NT2/D1 (cell line): Measurements from ENCODE around the gene GNPTG.
A peak's percentile ranks its signal among the peaks of the same experiment; 100 is the strongest.

ENCODE experiments used
- DNase-seq: peaks from one replicate; pipeline ENCODE4 v3.0.0-alpha.2; 2011; ENCODE audit warnings: low read depth, low spot score
- H3K27me3 ChIP-seq: 2 replicates; pipeline ENCODE4 v1.6.0; 2011; ENCODE audit warnings: mild to moderate bottlenecking; ENCODE audit not compliant: insufficient read length, insufficient read depth
- H3K36me3 ChIP-seq: 2 replicates; pipeline ENCODE4 v1.6.1; 2011; ENCODE audit warnings: mild to moderate bottlenecking, low read length, mixed read lengths; ENCODE audit not compliant: insufficient read depth, insufficient read length
- H3K4me1 ChIP-seq: 2 replicates; pipeline ENCODE4 v1.5.1; 2011; ENCODE audit not compliant: insufficient read depth, insufficient read length
- H3K4me3 ChIP-seq: 2 replicates; pipeline ENCODE4 v1.5.1; 2011; ENCODE audit warnings: low read depth; ENCODE audit not compliant: insufficient read length
- H3K9ac ChIP-seq: 2 replicates; pipeline ENCODE4 v1.6.0; 2011; ENCODE audit warnings: low read depth; ENCODE audit not compliant: insufficient read length
- H3K9me3 ChIP-seq: 2 replicates; pipeline ENCODE4 v1.5.1; 2011; ENCODE audit warnings: mild to moderate bottlenecking, low read length; ENCODE audit not compliant: insufficient read depth
- SUZ12 ChIP-seq: IDR thresholded peaks from 2 replicates; pipeline ENCODE4 v1.6.1; 2011; ENCODE audit not compliant: insufficient read length, insufficient read depth; ENCODE audit errors: extremely low read depth
- YY1 ChIP-seq: IDR thresholded peaks from 2 replicates; pipeline ENCODE4 v1.6.1; 2011; ENCODE audit not compliant: insufficient read length, insufficient read depth
- ZNF274 ChIP-seq: IDR thresholded peaks from 2 replicates; pipeline ENCODE4 v1.6.1; 2011; ENCODE audit warnings: mild to moderate bottlenecking, low read depth, low read length

The GNPTG gene

DNA sequence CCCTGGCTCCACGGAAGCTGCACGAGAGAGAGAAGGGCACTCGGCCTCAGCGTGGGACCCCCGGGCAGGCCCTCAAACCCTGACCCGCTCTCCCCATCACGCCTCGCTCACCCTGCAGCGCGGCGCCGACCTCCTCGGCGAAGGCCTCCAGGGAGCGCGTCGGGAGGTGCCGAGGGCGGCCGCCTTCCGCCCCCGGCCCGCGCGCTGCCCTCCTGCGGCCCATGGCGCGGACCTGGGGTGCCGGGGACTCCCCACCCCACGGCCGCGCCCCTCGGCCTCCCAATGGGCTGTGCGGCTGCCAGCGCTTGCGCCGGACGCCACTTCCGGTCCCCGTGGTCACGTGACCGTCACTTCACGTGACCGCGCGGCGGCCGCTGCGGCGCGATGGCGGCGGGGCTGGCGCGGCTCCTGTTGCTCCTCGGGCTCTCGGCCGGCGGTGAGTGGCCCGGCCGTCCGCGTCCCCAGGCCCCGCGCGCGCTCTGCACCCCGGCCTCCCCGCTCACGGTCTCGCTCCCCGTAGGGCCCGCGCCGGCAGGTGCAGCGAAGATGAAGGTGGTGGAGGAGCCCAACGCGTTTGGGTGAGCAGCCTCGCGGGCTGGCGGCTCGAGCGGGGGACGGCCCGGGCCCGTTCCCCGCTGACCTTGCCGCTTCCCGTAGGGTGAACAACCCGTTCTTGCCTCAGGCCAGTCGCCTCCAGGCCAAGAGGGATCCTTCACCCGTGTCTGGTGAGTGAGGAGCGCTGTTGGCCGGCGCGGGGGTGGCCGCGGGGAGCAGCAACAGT lies at the start of gene GNPTG, which contains the start of gene TSR3:
TSS of gene GNPTG (plus strand) at position 350 of the 781 bp plus-strand sequence. CDS start at position 385, 35 bp downstream.
TSS of gene TSR3 (minus strand) at position 297 of the 781 bp plus-strand sequence. CDS start at position 223, 74 bp downstream.
- peak; percentile 83 for DNase-seq
- Histone ChIP-seq H3K9ac (peak within 1 kb of the TSS; percentile 97), H3K4me3 (peak within 1 kb of the TSS; percentile 97), H3K27me3 (no peaks in the 10 kb centered on the region), H3K4me1 (peaks cover 7% of the 10 kb centered on the region), H3K36me3 (peaks cover 44% of the 10 kb centered on the region), H3K9me3 (no peaks in the 10 kb centered on the region)
- TF ChIP-seq ZNF274 (no peak), YY1 (peak; percentile 90), SUZ12 (no peak)

DNA sequence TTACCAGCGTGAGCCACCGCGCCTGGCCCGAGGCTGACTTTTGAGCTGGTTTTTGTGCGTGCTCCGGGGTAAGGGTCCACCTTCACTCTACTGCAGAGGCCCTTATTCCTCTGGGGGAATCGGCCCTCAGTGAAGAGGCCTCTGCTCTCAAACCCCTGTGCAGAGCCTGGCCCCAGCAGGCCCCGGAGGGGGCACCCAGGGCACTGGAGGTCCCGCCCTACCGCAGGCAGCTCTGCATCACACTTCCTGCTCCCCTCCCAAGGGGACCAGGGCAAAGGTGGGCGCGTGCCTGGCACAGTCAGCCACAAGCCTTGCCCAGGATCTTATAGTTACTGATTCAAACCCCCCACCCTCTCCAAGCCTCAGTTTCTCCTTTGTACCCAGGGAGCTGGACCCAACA lies 45.9 kb upstream of the GNPTG start:
- H3K9ac ChIP-seq = peak overlapping the region; percentile 50
- peaks cover 6% of the 10 kb centered on the region for H3K27me3 ChIP-seq
- H3K36me3 ChIP-seq = peaks cover 5% of the 10 kb centered on the region
- no peaks in the 10 kb centered on the region for H3K9me3 ChIP-seq
- no peak for DNase-seq
- peaks cover 20% of the 10 kb centered on the region for H3K4me1 ChIP-seq
- no peak overlapping the region for H3K4me3 ChIP-seq
- TF ChIP-seq SUZ12 = no peak
- no peak for TF ChIP-seq ZNF274
- no peak for TF ChIP-seq YY1

DNA sequence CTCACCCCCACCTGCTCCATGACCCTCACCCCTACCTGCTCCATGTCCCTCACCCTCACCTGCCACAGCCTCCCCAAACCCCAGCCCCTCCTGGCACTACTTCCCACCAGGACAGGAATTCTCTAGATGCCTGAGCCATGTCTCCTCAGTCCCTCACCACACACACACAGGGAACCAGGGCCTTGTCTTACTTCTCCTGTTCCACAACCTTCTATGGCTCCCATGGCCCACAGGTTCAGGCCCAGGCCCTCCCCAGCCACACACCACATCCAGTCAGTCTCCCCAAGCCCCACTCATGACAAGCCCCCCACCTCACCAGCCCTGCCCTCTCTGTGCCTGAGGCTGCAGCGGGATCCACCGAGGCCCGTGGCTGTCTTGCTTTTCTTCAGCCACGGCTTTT lies 45.4 kb upstream of the GNPTG start:
- peak overlapping the region; percentile 50 for H3K9ac ChIP-seq
- peaks cover 18% of the 10 kb centered on the region for H3K4me1 ChIP-seq
- peaks cover 4% of the 10 kb centered on the region for H3K27me3 ChIP-seq
- TF ChIP-seq YY1 (no peak), SUZ12 (no peak), ZNF274 (no peak)
- DNase-seq = no peak
- H3K4me3 ChIP-seq = no peak overlapping the region
- H3K9me3 ChIP-seq = no peaks in the 10 kb centered on the region
- peaks cover 10% of the 10 kb centered on the region for H3K36me3 ChIP-seq

DNA sequence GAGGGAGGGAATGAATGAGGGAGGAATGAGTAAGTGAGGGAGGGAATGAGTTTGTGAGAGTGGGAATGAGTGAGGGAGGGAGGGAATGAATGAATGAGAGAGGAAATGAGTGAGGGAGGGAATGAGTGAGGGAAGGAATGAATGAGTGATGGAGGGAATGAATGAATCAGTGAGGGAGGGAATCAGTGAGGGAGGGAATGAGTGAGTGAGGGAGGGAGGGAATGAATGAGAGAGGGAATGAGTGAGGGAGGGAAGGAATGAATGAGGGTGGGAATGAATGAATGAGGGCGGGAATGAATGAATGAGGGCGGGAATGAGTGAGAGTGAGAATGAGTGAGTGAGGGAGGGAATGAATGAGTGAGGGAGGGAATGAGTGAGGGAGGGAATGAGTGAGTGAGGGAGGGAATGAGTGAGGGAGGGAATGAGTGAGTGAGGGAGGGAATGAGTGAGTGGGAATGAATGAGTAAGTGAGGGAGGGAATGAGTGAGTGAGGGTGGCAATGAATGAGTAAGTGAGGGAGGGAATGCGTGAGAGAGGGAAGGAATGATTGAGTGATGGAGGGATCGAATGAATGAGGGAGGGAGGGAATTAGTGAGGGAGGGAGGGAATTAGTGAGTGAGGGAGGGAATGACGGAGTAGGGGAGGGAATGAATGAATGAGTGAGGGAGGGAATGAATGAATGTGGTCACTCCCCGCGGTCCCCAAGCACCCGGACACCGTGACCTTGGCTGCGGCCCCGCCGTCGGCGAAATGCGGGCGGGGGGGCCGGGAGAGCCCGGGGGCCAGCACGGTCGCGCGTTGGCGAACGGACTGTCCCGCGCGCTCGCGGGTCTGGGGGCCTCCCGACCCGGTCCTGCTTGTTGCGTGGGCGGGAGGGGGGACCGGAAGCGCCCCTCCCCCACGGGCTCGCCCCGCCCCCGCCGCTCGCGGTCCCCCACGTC lies 43.4 kb upstream of the GNPTG start:
- Histone ChIP-seq H3K4me1 (peaks cover 24% of the 10 kb centered on the region), H3K9ac (peak overlapping the region; percentile 80)

DNA sequence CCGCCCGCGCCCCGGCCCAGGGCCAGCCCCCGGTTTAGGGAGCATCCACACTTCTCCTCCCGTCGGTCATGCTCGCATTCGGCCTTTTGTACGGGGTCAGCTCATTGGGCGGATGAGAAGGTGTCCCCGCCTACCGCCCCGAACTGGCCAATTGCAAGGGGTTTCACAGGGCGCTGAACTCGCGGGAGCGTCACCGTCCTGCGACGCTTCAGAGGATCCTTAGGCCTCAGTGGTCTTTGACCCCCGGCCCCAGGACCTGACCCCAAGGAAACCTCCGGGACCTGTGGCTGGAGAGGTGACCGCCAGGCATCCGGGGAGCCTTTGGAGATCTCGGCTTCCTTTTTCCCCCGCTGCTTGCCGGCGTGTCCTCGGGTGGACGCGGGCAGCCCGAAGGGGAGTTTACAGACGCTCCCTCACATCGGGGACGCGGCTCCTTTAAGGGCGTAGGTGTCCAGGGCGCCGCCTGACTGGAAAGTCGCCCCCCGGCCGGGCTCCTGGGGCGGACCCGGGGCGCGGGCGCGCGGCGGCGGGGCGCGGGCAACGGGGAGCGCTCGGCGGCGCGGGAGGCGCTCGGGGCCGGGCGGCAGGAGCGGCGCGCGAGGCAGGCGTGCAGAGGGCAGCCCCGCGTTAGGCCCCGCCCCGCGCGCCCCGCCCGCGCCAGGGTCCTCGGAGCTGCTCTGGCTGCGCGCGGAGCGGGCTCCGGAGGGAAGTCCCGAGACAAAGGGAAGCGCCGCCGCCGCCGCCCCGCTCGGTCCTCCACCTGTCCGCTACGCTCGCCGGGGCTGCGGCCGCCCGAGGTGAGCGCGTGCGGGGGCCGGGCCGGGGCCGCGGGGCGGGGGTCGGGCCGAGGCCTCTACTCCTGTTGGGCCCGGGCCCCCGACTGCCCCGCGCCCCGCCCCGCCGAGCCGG lies 42.5 kb upstream of the GNPTG start, which contains the start of gene UBE2I:
TSS of gene UBE2I (plus strand) at position 660 of the 909 bp plus-strand sequence. CDS start 4,395 bp downstream, outside the sequence.
- Histone ChIP-seq H3K4me3 (peak within 1 kb of the TSS; percentile 96), H3K36me3 (peaks cover 39% of the 10 kb centered on the region), H3K27me3 (no peaks in the 10 kb centered on the region), H3K4me1 (peaks cover 16% of the 10 kb centered on the region), H3K9ac (peak within 1 kb of the TSS; percentile 99), H3K9me3 (no peaks in the 10 kb centered on the region)
- no peak for TF ChIP-seq ZNF274
- no peak for TF ChIP-seq YY1
- no peak for TF ChIP-seq SUZ12
- DNase-seq = peak; percentile 97

More for the DNA sequence above, 43.4 kb upstream of the GNPTG start:
- Histone ChIP-seq H3K36me3 (peaks cover 29% of the 10 kb centered on the region), H3K4me3 (peak overlapping the region; percentile 71), H3K9me3 (no peaks in the 10 kb centered on the region), H3K27me3 (no peaks in the 10 kb centered on the region)
- TF ChIP-seq SUZ12 = no peak
- TF ChIP-seq ZNF274 = no peak
- no peak for TF ChIP-seq YY1
- DNase-seq = no peak

DNA sequence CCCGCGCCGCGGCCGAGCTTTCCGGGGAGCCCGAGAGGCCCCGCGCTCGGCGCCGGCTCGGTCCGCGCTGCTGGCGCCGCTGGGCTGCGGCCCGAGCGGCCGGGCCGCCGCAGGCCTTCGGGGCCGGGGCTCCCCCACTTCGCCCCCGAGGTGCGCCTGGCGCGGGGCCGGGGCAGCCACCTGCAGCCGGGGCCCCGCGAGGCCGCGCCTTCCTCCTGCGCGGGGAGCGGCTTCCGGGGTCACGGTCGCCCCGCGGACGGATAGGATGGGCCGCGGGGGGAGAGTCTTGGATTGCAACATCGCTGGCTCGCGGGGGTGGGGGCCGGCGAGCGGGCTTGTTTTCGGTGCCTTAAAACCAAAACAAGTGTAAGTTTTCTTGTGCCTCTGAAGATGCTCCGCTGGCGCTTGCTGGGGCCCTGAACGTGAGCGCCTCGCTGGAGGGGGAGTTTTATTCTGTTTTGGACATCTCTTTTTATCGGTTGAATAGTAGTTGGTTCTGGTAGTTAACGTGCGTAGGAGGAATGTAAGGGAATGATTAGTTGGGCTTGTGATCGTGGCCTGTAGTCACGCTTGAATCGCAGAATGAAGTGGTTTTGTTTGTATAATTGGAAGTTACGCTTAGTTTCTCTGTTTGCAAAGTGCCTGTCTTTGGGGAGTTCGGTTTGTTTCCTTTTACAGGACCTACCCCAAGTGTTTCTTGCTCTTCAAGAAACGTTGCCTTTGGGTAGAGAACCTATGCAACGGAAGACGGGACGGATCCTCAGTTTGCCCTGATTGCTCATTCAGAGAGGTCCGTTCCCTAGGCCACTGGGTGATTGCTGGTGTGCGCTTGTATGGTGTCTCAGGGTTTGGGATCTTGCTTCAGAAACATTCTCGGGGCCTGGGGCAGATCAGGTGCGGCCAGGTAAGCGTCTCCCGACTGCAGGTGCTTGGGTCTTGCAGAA lies 41.6 kb upstream of the GNPTG start:
- Histone ChIP-seq H3K36me3 (peaks cover 48% of the 10 kb centered on the region), H3K9ac (peak overlapping the region; percentile 99), H3K9me3 (no peaks in the 10 kb centered on the region), H3K27me3 (no peaks in the 10 kb centered on the region), H3K4me3 (peak overlapping the region; percentile 96), H3K4me1 (peaks cover 20% of the 10 kb centered on the region)
- TF ChIP-seq ZNF274 (no peak), YY1 (no peak), SUZ12 (no peak)
- DNase-seq = no peak
